ENCODE data around the gene PRKRA. TPM values are rescaled to one million over a fixed set of nuclear protein-coding genes. Genes with fewer than 3 reads are reported as not detected.

Gene PRKRA
- total and polyA plus RNA-seq, 2 of the 13 experiments (the other 11 are each of a cell fraction or from before 2014, with no cell fraction given), result 53.1 to 74.7 TPM

- TF ChIP-seq KIAA2018 (CRISPR knock-in tag; IDR thresholded peaks at IDR 0.05; ENCODE audit: borderline replicate concordance) (no peak), ERF (CRISPR knock-in tag; IDR thresholded peaks at IDR 0.05) (no peak), ATF3 (CRISPR knock-in tag; IDR thresholded peaks at IDR 0.05) (no peak), ZIK1 (CRISPR knock-in tag; IDR thresholded peaks at IDR 0.05; ENCODE audit: borderline replicate concordance, low read depth) (no peak), ZSCAN30 (CRISPR knock-in tag; IDR thresholded peaks at IDR 0.05) (0 out of 2 replicates have a peak, but pooled peaks have one; percentile 44), ZNF883 (CRISPR knock-in tag; IDR thresholded peaks at IDR 0.05; ENCODE audit: not compliant biosample characterization) (no peak), ZBTB20 (CRISPR knock-in tag; IDR thresholded peaks at IDR 0.05; ENCODE audit: borderline replicate concordance, low read depth) (no peak), TARDBP (CRISPR knock-in tag; IDR thresholded peaks at IDR 0.05) (peak; percentile 29; the same call in 1 of the 2 replicates), ZNF83 (CRISPR knock-in tag; IDR thresholded peaks at IDR 0.05; ENCODE audit: borderline replicate concordance) (0 out of 2 replicates have a peak, but pooled peaks have one; percentile 26), NAIF1 (CRISPR knock-in tag; IDR thresholded peaks at IDR 0.05; ENCODE audit: borderline replicate concordance) (0 out of 2 replicates have a peak, but pooled peaks have one; percentile 50), NFKBIZ (CRISPR knock-in tag; IDR thresholded peaks at IDR 0.05) (0 out of 2 replicates have a peak, but pooled peaks have one; percentile 54), ZNF746 (CRISPR knock-in tag; IDR thresholded peaks at IDR 0.05) (no peak), BHLHE40 (IDR thresholded peaks at IDR 0.05; ENCODE audit: low read length) (peak; percentile 54; the same call in 1 of the 2 replicates), MTA3 (CRISPR knock-in tag; IDR thresholded peaks at IDR 0.05) (no peak), RNF219 (CRISPR knock-in tag; IDR thresholded peaks at IDR 0.05) (peak; percentile 50; the same call in 1 of the 2 replicates), POGK (CRISPR knock-in tag; conservative IDR thresholded peaks at IDR 0.05) (no peak)
Observed at GRCh38 chr2:178449700-178450523, 1.1 kb downstream of the PRKRA start (continued).
